ENCODE measurements around the gene EPHA6.

Gene EPHA6

DNA sequence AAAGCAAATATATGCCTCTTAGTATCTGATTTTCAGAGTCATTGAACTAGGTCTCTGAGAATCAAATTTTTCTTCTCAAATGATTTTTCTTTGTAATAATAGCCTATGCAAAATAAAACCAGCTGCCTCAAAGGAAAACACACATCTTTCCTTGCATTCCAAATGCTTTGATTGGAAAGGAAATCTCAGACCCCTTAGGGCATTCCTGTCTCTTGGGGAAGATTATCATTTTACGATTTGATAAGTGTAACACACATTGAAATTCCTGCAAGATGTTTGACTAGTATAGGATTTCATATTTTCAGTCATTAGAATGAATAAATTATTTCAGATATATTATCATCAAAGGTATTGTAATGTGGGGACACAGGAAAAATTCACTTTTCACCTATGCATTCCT lies 244.8 kb downstream of the EPHA6 start:
- no peak overlapping the region for H3K4me3 ChIP-seq (ENCODE audit: low read depth, low read length)
- TF ChIP-seq, protein P1, sequence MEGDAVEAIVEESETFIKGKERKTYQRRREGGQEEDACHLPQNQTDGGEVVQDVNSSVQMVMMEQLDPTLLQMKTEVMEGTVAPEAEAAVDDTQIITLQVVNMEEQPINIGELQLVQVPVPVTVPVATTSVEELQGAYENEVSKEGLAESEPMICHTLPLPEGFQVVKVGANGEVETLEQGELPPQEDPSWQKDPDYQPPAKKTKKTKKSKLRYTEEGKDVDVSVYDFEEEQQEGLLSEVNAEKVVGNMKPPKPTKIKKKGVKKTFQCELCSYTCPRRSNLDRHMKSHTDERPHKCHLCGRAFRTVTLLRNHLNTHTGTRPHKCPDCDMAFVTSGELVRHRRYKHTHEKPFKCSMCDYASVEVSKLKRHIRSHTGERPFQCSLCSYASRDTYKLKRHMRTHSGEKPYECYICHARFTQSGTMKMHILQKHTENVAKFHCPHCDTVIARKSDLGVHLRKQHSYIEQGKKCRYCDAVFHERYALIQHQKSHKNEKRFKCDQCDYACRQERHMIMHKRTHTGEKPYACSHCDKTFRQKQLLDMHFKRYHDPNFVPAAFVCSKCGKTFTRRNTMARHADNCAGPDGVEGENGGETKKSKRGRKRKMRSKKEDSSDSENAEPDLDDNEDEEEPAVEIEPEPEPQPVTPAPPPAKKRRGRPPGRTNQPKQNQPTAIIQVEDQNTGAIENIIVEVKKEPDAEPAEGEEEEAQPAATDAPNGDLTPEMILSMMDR (IDR thresholded peaks at IDR 0.05; ENCODE audit: low read depth, low read length), result no peak

GRCh38 chr3:97066531-97066930 lies 252.1 kb downstream of the EPHA6 start:
- H3K4me3 ChIP-seq (ENCODE audit: low read depth, low read length), result no peak overlapping the region
- TF ChIP-seq, protein P1 (IDR thresholded peaks at IDR 0.05; ENCODE audit: low read depth, low read length), result no peak

DNA sequence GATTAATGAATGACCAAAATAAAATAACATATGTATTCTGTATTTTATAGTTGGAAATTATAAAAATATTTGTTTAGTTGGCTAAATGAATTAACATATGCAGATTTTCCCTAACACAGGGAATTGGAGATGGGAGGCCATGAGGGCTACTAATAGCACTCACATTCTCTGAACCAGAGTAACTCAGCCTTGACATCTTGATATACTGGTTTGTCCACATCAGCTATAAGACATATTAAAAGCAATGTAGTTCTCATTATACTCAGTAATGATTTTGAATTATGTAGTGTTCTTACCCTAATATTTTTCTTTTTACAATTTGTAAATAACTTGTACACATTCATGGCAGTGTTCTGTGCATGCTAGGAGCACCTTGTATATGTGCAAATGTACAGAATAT lies 255.9 kb downstream of the EPHA6 start:
- TF ChIP-seq, protein P1 (IDR thresholded peaks at IDR 0.05; ENCODE audit: low read depth, low read length), result no peak
- no peak overlapping the region for H3K4me3 ChIP-seq (ENCODE audit: low read depth, low read length)

DNA sequence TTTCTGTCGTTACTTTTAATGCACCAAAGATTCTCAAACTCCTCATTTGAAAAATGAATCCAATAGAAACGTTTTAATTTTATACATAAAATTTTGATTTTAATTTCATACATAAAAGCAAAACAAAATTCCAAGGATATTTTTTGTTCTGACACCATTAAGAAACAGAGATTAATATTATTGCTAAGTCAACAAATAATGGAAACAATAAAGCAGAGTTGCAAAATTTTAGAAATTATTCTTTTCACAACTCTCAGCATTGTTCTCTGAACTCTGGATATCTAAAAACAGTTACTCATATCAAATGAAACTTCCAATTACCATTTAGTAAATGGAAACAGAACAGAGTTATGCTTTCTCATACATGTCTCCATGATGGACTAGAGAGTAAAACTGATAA lies 260.2 kb downstream of the EPHA6 start:
- no peak overlapping the region for H3K4me3 ChIP-seq (ENCODE audit: low read depth, low read length)
- TF ChIP-seq, protein P1 (IDR thresholded peaks at IDR 0.05; ENCODE audit: low read depth, low read length), result no peak

GRCh38 chr3:97076673-97077072 lies 262.3 kb downstream of the EPHA6 start:
- TF ChIP-seq, protein P1 (IDR thresholded peaks at IDR 0.05; ENCODE audit: low read depth, low read length), result no peak
- H3K4me3 ChIP-seq (ENCODE audit: low read depth, low read length), result no peak overlapping the region

DNA sequence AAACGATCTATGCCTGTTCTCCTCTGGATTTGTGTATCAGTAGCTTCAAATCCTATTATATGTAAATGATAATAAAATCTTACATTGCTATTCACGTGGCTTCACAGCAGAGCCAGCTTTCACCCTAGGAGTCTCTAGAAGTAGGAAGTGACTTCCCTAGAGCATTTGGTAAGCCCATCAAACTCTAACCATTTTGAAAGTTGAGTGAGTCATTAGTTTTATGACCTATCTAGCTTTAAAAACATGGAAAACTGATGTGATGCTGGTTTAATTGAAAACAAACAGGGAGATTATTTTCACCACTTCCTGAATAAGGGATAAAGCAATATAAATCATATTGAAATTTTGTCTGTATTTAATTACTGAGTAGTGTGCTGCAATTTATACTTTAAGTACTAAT lies 275.2 kb downstream of the EPHA6 start:
- TF ChIP-seq, protein P1 (IDR thresholded peaks at IDR 0.05; ENCODE audit: low read depth, low read length), result no peak
- no peak overlapping the region for H3K4me3 ChIP-seq (ENCODE audit: low read depth, low read length)

- H3K4me3 ChIP-seq (ENCODE audit: low read depth, low read length), result no peak overlapping the region
- TF ChIP-seq, protein P1 (IDR thresholded peaks at IDR 0.05; ENCODE audit: low read depth, low read length), result no peak
Measured at GRCh38 chr3:97102641-97103040, 288.2 kb downstream of the EPHA6 start.
